Epithelial cell of prostate (primary cell): ENCODE measurements around the gene CASP10.
"Not testable (repeated sequence)": the region's sequence is repeated elsewhere in the genome, so short reads cannot be mapped to it uniquely, and the experiment has no call there.

Source experiments
- DNase-seq: peaks from one replicate; pipeline ENCODE4 v3.0.0-alpha.2; 2011; ENCODE audit warnings: low read depth, low spot score
- H3K27ac ChIP-seq: fragments of 450-650 bp; 2 replicates; pipeline ENCODE4 v1.5.1; 2017; ENCODE audit warnings: mild to moderate bottlenecking

The CASP10 gene, protein sequence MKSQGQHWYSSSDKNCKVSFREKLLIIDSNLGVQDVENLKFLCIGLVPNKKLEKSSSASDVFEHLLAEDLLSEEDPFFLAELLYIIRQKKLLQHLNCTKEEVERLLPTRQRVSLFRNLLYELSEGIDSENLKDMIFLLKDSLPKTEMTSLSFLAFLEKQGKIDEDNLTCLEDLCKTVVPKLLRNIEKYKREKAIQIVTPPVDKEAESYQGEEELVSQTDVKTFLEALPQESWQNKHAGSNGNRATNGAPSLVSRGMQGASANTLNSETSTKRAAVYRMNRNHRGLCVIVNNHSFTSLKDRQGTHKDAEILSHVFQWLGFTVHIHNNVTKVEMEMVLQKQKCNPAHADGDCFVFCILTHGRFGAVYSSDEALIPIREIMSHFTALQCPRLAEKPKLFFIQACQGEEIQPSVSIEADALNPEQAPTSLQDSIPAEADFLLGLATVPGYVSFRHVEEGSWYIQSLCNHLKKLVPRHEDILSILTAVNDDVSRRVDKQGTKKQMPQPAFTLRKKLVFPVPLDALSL

GRCh38 chr2:201182650-201183364 is at the start of gene CASP10:
Gene CASP10 (plus strand): TSS chr2:201183141. CDS start chr2:201185778, 2,637 bp downstream.
- peak within 1 kb of the TSS; percentile 46 for H3K27ac ChIP-seq

GRCh38 chr2:201135386-201135785 is 47.6 kb upstream of the CASP10 start:
- peak overlapping the region; percentile 99 for H3K27ac ChIP-seq
- DNase-seq: no peak

More at GRCh38 chr2:201182650-201183364, at the start of gene CASP10:
- DNase-seq: peak; percentile 46

DNA sequence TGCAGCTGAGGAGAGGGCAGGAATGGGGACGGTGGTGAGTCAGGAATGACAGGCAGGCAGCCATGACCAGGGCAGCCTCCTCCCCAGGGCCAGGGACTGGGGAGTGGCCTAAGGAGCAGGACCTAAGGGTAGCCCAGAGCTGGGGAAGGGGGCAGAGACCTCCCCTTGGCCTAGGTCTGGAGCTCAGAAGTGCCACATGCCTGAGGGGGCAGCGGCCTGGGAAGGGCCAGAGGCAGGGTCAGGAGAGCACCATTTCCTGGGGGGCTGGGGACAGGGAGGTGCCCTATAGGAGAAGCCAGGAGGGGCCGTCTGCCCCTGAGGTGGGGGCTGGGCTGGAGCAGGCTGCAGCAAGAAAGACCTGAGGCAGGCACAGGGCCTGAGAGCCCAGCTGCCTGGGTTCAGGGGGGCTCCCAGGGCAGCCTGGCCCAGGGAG is 46.0 kb upstream of the CASP10 start:
- peak overlapping the region; percentile 99 for H3K27ac ChIP-seq
- no peak for DNase-seq

DNA sequence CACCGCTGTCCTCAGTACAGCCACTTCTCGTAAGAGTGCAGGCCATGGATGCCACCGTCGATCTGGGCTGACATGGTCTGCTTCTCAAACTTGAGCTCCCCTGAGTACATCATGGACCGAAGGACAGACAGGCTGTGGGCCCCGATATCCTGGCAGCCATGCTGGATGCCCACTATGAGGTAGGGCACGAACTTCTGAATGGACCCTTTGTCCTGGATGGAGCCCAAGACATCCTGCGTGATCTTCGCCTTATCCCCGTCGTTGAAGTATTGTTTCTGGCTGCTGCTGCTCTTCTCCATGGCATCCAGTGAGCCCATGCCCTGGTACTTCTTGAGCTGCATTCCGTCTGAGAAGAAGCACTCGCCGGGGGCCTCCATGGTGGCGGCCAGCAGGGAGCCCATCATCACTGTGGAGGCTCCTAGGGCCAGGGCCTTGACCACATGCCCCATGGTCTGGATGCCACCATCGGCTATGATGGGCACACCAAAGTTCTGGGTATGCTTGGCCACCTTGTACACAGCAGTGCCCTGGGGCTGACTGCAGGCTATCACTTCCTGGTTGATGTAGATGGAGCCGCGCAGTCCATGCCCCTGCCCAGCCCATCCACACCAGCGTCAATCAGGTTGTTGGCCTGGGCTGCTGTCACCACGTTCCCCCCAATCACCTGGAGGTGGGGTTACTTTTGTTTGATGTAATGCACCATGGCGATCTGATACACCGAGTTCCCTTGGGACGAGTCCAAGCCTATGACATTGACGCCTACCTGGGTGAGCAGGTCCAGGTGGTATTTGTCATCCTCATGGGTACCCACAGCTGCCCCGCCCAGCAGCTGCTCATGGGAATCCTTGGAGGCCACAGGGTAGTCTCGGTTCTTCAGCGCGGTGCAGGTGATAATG is 45.2 kb upstream of the CASP10 start:
- H3K27ac ChIP-seq: no peak overlapping the region
- no peak for DNase-seq

- H3K27ac ChIP-seq: no peak overlapping the region
- DNase-seq: no peak
Measured at GRCh38 chr2:201138401-201138970, 44.5 kb upstream of the CASP10 start.

- H3K27ac ChIP-seq, DNase-seq: not testable (repeated sequence)
Measured at GRCh38 chr2:201138986-201139781, 43.8 kb upstream of the CASP10 start.

GRCh38 chr2:201139836-201140604 is 42.9 kb upstream of the CASP10 start:
- no peak overlapping the region for H3K27ac ChIP-seq
- DNase-seq: no peak

- H3K27ac ChIP-seq: peak overlapping the region; percentile 100
- DNase-seq: no peak
Measured at GRCh38 chr2:201144101-201145051, 38.6 kb upstream of the CASP10 start.

- DNase-seq: no peak
- H3K27ac ChIP-seq: peak overlapping the region; percentile 100
Measured at GRCh38 chr2:201148434-201148990, 34.4 kb upstream of the CASP10 start.

GRCh38 chr2:201149064-201149820 is 33.7 kb upstream of the CASP10 start:
- peak; percentile 83 for DNase-seq
- peak overlapping the region; percentile 100 for H3K27ac ChIP-seq

- DNase-seq: not testable (repeated sequence)
- peak overlapping the region; percentile 100 for H3K27ac ChIP-seq
Measured at GRCh38 chr2:201149821-201150165, 33.1 kb upstream of the CASP10 start.

DNA sequence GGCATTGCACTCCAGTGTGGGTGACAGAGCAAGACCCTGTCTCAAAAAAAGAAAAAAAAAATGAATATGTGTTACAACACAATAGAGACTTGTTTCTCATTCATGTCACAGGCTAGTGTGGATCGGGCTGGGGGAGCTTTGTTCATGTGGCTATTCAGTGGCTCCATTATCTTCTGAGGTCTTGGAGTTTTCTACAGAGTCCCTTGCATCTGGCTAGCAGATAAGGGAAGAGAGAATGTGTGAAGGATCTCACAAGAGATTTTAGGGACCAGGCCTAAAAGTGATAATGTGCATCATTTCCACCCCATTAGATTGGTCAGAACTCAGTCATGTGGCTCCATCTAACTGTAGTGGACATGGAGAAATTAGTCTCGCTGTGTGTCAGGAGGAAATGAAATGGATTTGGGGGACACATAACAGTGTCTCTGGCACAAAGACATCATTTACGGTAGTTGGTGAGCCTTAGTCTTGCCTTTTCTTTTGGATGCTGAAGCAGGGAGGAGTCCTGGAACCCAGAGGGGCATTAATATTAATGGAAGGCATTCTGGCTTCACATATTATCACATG is 32.4 kb upstream of the CASP10 start:
- H3K27ac ChIP-seq: peak overlapping the region; percentile 100
- DNase-seq: no peak

GRCh38 chr2:201151127-201151981 is 31.6 kb upstream of the CASP10 start:
- H3K27ac ChIP-seq: peak overlapping the region; percentile 100
- DNase-seq: no peak

DNA sequence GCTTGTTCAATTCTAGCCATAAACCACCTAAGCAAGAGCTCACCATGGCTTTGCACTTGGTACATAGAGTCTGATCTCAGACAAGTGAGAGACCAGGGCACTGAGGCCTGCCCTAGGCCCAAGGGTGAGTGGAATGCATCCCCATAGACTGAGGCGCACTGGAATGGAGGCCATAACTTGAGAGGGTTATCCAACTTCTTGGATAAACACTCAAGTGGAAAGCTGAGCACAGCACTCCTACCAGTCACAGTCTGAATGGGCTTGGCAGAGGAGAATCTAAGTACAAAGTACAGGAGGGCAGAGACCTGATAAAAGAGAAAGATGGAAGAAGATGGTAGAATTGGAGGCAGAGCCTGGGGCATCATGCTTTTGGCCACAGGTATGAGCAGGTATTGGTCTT is 30.4 kb upstream of the CASP10 start:
- no peak for DNase-seq
- peak overlapping the region; percentile 100 for H3K27ac ChIP-seq
